AG20443 (cell line): ENCODE results near the gene GSC.
"Not testable (repeated sequence)": the region's sequence is repeated elsewhere in the genome, so short reads cannot be mapped to it uniquely, and the experiment has no call there.

ENCODE experiments used
- DNase-seq: peaks from one replicate; pipeline ENCODE4 v3.0.0; 2012; ENCODE audit warnings: low spot score, mixed read lengths

GSC gene

GRCh38 chr14:94746131-94746530 is 23.8 kb downstream of the GSC start:
- no peak for DNase-seq

GRCh38 chr14:94738751-94739150 is 31.2 kb downstream of the GSC start:
- no peak for DNase-seq

GRCh38 chr14:94738097-94738496 is 31.8 kb downstream of the GSC start:
- DNase-seq: no peak

- no peak for DNase-seq
These were observed 41.0 kb downstream of the GSC start for GRCh38 chr14:94728950-94729349.

GRCh38 chr14:94728440-94728839 is 41.5 kb downstream of the GSC start:
- DNase-seq: not testable (repeated sequence)

GRCh38 chr14:94726649-94727048 is 43.3 kb downstream of the GSC start:
- not testable (repeated sequence) for DNase-seq

GRCh38 chr14:94724993-94725392 is 44.9 kb downstream of the GSC start:
- DNase-seq: no peak

GRCh38 chr14:94722397-94722796 is 47.5 kb downstream of the GSC start:
- no peak for DNase-seq
